HT1080 (cell line): Measurements from ENCODE around the gene AFF1. TPM values are rescaled to one million over a fixed set of nuclear protein-coding genes. Genes with fewer than 3 reads are reported as not detected.
A peak's percentile ranks its signal among the peaks of the same experiment; 100 is the strongest.
"Not testable (repeated sequence)": the region's sequence is repeated elsewhere in the genome, so short reads cannot be mapped to it uniquely, and the experiment has no call there.

Experiments
- DNase-seq: peaks from one replicate; pipeline ENCODE4 v3.0.0-alpha.2; 2015; ENCODE audit warnings: low read depth
- total RNA-seq: library from RNA; depleted of rRNA; stranded (reverse); fragments of >200 nt; shearing (Covaris generic); gene quantifications from 2 replicates; pipeline ENCODE4 v1.2.3, GENCODE V29; 2014

AFF1 gene
- total RNA-seq, 1 experiment from 2014 or later, result 13.5 TPM

DNA sequence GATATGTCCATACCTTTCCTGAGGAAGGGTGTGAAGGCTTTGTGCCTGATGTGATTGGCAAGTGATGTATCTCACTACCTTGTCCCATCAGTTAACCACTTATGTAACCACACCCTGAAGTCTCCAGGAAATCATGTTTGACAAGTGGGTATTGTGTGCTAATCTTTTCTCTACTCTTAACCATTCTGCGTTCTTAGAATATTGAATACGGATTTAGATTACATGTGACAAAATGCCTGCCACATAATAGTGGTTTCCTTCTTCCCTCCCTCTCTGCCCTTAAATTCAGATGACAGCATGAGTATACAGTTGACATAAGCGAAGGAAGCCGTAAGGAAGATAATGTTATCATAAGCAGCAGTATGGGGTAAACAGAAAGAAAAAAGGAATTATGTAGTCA lies 177.3 kb downstream of the AFF1 start:
- DNase-seq, result no peak

DNA sequence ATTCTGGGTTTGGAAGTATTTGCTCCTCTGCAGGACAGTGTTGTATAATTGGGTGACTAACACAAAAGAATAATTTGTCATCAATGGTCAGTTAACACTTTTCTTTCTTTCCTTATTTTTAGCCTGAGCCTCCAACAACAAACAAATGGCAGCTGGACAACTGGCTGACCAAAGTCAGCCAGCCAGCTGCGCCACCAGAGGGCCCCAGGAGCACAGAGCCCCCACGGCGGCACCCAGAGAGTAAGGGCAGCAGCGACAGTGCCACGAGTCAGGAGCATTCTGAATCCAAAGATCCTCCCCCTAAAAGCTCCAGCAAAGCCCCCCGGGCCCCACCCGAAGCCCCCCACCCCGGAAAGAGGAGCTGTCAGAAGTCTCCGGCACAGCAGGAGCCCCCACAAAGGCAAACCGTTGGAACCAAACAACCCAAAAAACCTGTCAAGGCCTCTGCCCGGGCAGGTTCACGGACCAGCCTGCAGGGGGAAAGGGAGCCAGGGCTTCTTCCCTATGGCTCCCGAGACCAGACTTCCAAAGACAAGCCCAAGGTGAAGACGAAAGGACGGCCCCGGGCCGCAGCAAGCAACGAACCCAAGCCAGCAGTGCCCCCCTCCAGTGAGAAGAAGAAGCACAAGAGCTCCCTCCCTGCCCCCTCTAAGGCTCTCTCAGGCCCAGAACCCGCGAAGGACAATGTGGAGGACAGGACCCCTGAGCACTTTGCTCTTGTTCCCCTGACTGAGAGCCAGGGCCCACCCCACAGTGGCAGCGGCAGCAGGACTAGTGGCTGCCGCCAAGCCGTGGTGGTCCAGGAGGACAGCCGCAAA lies 179.6 kb downstream of the AFF1 start:
- no peak for DNase-seq

DNA sequence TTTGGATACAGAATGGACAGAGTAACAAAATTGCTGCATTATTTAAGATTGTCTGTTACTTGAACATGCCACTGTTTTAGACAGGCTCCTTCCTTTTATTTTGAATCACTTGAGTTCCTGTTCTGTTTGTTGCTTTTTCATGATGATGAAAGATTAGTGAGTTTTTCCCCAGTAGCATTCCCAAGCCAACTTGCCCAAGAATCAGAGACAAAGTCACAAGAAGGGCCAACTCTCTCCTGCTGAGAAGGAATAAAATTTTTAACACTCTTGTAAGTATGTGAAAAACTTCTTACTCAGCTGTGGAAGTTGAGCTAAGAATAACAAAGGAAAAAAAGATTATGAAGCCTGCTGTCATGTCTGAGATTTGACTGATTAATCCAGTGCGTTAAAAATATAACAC lies 181.4 kb downstream of the AFF1 start:
- DNase-seq, result no peak

DNA sequence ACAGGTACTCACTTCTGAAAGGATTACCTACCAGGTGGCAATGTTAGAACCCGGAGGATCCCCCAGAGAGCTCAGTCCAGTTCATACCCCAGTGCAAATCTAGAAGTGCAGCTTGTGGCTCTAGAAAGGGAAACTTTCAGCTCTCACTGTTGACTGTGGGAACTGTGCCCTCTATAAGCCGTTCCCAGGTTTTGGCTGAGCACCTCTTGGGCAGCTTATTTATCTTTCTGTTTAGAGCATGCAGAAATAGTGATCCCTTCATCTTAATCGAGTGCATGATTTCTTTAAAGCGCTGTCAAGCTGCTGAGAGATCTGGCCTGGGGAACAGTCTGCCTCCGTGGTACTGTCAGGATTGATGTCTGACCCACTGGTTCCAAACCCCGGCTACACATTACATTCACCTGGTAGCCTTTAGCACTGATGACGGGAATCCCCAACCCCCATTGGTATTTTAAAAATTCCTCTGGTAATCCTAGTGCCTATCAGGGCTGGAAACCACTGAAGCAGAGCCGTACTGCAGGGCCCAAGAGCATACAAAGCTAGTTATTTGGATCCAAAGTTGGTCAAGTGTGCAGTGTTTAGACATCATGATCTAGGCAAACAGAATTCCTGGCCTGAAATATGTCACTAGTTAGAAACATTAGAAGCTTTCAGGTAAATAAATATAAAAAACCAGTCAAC lies 182.4 kb downstream of the AFF1 start:
- no peak for DNase-seq

DNA sequence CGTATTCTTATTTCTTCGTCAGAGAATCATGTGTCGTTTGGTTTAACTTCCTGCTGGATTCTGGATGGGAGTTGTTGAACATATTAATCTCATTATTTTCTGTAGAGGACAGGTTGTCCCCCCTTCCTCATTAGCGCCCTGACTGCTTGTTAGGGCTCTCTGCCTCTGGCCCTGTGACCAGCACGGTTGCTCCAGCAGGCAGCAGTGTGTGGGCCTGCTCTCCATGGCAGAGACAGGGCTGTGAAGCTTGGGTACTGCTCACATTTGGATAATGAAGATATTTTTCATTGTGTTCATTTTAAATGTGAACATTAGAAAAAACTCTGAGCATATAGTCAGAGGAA lies 182.9 kb downstream of the AFF1 start:
- DNase-seq, result no peak

DNA sequence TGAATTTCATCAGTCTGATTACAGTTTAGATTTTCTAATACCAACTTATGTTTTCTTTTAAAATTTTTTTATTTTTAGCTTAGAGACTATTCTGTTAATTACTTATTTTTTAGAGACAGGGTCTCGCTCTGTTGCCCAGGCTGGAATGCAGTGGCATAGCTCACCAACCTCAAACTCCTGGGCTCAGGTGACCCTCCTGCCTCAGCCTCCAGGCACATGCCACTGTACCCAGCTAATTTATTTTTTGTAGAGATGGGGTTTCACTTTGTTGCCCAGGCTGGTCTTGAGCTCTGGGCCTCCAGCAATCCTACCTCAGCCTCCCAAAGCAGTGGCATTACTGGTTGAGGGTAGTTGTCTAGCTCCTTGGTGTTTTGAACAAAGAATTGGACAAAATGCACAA lies 183.6 kb downstream of the AFF1 start:
- DNase-seq, result no peak

DNA sequence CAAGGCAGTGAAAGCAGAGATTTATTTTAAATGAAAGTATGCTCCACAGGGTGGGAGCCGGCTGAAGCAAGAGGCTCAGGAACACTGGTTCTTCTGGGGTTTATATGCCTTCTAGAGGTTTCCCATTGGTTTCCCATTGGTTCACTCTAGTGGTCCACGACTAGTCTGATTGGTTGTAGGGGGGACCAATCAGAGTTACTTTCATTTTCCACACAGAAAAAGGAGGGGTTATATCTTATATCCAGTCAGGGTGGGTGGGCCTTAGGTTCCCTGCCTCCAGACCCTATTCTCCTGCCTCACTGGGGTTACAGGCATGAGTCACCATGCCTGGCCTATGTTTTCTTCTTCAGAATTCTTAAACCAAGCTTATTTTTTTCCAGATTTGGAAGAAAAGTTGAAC lies 184.0 kb downstream of the AFF1 start:
- DNase-seq, result peak; percentile 88

DNA sequence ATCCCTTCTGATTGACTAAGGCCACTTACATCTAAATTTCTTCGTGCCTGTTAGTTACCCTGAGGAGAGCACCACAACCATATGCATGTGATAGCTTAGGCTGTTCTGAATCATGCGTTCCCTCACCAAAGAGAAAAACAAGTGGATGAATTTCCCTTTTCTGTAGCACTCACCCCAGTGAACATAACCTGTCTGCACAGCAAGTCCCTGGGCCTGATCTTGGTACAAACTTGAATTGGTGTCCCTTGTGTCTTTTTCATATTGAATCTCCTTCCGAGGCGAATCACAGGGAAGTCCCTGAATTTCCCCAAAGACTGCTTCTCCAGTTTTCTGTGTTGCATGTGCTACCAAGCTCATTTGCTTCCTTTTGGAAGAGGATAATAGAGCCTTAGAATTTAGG lies 185.2 kb downstream of the AFF1 start:
- no peak for DNase-seq

DNA sequence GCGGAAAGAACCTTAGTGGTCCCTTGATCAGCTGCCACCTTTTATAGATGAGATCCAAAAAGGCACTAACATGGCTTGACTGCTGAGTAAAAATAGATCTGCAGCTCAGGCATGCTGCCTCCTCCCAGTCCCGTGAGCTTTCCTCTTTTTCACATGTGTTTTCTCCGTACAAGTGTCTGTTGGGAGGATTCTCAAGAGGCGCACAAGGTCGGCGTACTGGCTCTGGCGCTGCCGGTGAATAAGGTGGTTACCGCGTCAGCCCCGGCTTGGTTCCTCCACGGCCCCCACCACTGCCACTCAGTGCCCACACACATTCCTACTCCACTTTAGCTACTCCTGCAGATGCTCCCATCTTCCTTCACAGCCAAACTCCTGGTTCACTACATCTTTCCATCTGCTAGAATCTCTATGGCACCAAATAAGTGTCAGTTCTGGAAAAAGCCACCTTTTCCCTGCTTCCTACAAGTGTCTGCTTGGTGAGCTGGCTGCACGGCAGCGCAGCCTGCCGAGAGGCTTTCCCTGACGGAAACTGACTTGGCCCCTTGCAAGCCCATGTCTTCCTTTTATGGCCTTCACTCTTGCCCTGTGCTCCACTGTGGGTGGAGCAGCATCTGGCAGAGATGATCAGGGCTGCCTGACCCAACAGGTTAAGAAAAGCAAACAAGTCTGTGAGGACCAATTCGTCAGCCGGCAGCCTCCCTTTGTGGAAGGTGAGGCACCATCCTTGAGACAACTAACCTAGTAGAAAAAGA lies 185.8 kb downstream of the AFF1 start:
- no peak for DNase-seq

DNA sequence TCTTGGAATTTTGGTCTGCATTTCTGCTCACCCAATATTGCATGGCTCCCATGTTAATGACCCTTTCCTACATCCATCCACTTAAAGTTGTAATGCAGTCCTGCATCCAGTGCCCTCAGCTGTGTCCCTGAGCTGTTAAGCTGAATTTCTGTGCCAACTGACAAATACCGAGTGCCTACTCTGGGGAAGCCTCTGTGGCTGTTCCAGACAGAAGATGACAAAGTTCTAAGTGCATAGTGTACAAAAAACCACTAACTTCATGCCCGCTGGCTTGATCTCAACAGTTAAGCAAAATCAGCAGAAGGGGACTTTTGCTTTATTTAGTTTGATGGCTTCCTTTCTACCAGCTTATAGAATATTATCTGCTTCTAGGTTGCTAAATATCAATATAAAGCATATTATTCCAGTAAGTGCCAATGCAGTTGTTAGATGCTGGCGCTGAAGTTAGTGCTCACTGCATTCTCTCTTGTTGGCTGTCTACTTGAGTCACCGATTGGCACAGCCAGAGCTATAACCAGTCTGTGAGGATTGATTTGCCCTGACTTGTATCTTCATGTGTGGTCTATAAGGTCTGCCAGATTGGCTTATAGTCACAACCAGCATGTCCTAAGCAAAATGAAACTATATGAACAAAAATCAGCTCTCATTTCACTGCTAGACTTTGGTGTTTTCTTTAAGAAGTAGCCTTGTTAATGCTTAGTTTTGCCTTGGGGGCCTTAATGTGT lies 186.7 kb downstream of the AFF1 start:
- no peak for DNase-seq

DNA sequence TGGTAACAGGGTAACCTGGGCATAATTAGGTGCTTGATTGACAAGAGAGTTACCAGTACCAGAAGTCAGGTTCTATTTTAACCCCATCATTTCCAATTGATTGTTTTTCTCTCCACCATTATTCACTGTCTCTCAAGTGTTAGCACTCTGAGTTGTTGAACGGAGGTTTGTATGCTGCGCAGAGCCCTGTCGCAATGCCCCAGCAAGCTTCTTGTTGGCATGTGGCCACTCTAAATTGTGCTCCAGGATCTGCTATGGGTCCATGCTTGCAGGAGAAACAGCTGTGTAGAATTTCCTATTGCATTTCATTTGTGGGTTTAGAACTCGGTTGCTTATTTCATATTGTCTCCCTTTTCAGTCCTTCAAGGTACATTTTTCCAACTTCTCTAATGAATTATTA lies 187.4 kb downstream of the AFF1 start:
- no peak for DNase-seq

DNA sequence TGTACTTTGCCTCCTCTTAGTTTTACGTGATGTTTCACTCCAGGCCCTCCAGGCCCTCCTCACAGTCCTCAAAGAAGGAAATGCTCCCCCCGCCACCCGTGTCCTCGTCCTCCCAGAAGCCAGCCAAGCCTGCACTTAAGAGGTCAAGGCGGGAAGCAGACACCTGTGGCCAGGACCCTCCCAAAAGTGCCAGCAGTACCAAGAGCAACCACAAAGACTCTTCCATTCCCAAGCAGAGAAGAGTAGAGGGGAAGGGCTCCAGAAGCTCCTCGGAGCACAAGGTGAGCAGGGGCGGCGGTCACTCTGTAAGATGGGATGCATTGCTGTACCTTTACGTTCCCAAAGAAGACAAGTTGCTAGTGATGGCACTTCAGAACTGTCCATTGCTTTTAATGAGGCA lies 191.2 kb downstream of the AFF1 start:
- no peak for DNase-seq

DNA sequence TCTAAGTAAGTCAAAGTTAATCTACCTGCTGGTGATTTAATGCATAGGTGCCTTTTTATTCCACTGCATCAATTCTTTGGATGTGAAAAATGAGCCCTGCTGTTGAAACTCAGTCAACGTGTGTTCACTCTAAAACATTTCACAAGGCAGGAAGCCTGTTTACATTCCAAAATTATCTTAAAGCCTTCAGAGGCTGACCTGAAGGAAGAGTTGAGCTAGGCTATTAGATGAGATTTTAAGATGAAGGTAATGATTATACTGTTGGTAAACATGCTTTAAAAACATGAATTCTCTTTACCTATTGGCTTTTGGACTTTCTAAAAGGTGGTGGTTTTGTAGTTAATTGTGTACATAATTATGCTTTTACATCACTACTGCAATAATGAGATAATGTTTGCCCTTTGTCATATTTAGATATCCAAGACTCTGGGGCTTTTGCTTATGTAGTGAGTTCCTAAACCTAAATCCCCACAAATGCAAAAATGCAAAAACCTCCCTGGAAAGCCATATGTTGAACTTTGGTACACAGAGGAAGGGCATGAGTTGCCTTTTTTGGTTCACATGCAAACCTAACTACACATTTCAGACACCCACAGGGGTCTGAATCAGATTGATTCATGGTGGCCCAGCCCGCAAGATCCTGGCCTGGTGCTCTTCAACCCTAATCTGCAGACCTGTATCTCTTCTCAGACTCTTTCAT lies 193.3 kb downstream of the AFF1 start:
- DNase-seq, result no peak

DNA sequence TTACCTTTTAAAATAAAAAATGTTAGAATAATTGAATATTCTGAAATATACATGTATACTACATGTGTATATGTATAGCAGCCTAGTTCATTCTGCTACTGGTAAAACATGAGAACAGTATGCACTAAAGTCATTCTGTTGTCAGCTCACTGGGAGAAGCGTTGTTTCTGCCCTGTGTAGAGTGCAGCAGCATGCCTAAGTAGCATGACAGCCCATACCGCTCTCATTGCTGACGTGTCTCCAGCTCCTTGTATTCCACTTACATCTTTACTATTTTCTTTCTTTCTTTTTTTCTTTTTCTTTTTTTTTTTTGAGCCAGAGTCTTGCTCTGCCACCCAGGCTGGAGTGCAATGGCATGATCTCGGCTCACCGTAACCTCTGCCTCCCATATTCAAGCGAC lies 194.9 kb downstream of the AFF1 start:
- no peak for DNase-seq

DNA sequence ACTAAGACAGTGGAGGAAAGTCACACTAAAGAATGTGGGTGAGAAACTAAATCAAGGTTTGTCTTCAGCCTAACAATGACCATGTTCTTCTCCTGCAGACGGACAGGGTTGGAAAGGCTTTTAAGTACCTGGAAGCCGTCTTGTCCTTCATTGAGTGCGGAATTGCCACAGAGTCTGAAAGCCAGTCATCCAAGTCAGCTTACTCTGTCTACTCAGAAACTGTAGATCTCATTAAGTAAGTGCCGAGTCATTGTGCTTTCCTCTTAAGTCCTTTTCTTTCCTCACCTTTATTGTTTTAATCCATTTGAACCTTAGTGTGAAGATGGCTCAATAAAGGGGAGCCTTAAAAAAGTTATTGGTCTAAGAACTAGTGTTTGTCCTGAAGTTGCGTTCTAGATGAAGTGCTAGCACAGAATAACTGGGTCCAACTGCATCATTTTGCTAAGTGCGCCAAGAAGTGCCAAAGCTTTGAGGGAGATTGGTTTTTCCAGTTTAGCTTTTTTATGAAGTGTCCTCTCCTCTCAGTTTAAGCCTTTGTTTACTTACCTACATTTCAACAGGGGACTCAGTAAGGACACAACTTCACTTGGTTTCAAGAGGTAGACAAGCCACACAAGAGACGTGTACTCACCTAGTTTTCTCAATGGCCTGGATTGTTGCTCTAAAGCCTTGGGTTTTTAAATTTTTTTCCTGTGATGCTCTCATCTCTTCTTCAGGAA lies 196.3 kb downstream of the AFF1 start:
- no peak for DNase-seq

DNA sequence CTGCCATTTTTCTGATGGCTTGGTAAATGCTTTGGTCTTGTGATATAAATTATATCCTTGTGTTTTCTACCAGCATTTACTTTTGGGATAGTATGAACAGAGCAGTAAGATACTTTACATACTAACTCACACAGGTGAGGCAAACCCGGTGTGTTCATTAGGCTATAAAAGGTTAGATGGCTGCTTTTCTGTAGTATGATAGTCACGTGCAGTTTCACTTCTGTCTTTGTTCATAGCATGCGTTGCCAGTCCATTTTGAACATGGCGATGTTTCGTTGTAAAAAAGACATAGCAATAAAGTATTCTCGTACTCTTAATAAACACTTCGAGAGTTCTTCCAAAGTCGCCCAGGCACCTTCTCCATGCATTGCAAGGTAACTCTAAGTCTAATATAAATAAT lies 197.2 kb downstream of the AFF1 start:
- no peak for DNase-seq

DNA sequence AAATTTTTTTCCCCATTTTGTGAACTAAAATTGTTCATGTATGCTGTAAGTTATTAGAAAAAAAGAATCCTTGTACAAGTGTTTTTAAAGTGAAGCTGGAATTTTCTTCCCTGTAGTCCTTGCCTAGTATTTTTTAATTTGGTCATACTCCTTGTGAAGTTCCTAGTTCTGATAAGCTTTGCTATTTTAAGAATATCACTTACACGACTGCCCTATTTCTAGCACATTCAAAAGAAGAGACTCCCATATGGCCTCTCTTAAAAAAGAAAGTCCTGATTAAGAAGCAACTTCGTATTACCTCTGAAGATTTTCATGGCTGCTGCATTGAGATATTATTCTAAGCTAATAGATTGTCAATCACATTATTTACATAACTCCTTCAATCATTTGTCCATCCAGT lies 198.4 kb downstream of the AFF1 start:
- DNase-seq, result no peak

DNA sequence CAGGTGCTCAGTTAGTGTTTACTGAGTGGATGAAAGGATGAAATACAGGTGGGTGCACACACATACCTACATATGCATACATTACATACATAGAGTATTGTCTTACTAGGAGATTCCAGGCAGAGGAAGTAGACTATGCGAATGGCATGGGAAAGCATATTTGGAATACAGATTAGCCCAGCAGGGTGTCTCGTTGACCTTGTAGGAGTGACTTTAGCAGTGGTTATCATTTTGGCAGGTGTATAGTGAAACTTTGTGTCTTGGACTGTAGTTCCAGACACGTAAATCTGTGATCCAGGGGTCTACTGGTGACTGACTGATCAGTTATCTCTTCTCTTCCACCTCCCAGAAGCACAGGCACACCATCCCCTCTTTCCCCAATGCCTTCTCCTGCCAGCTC lies 199.3 kb downstream of the AFF1 start:
- DNase-seq, result no peak

DNA sequence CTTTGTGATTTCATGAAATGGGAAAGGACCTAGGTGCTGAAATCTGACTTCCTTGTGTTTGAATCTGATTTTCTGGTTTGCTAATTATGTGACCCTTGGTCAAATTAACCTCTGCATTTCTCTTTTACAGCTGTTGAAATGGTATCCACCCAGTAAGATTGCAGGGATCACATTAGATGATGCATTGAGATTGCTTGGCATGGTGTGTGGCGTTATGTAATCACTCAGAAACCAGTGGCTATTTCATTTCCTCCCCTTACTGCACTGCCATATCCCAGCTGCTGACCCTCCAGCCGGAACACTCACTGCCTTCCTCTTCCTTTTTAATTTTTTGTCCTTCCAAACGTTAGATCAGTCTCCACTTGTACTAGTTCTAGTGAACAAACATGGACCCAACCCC lies 206.6 kb downstream of the AFF1 start:
- no peak for DNase-seq

DNA sequence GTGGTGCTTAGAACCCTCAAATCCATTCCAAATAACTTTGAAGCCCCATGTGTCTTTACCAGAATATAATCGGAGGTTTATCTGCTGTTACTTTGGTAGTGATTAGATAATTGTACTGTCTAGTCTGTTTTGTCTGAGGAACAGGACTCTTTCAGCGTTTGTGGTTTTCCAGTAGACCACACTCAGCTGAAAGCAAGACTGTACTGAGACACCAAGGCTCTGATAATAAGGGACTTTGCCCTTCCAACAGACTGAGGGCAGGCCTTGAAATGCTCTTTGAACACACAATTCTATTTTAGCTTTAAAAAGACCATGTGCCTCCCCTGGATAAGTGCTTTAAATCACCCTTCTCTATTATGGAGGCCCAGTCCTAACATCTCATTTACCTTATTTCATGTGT lies 209.5 kb downstream of the AFF1 start:
- no peak for DNase-seq

DNA sequence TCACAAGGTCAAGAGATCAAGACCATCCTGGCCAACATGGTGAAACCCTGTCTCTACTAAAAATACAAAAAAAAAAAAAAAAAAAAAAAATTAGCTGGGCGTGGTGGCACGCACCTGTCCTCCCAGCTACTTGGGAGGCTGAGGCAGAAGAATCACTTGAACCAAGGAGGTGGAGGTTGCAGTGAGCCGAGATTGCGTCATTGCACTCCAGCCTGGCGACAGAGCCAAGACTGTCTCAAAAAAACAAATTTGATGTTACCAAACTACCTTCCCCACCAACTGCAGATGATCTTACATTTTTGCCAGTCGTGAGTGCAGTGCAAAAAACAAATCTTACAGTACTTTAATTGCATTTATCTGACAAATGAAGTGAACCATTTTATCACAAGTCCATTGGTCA lies 211.1 kb downstream of the AFF1 start:
- DNase-seq, result not testable (repeated sequence)
